Kidney capillary endothelial cell (primary cell): ENCODE results near the gene HOXD8.

Experiments
- DNase-seq: peaks from one replicate; pipeline ENCODE4 v3.0.0-alpha.2; 2018; ENCODE audit warnings: low spot score

HOXD8 gene

GRCh38 chr2:176174382-176174823 lies 44.9 kb downstream of the HOXD8 start:
- no peak for DNase-seq

GRCh38 chr2:176174824-176175708 lies 45.6 kb downstream of the HOXD8 start:
- no peak for DNase-seq

- no peak for DNase-seq
Observed at GRCh38 chr2:176175709-176176607, 46.5 kb downstream of the HOXD8 start.

- DNase-seq, result peak; percentile 48
Observed at GRCh38 chr2:176177580-176178037, 48.1 kb downstream of the HOXD8 start.

- peak; percentile 59 for DNase-seq
Observed at GRCh38 chr2:176178038-176178756, 48.7 kb downstream of the HOXD8 start.

GRCh38 chr2:176178757-176179295 lies 49.3 kb downstream of the HOXD8 start:
- peak; percentile 87 for DNase-seq

- DNase-seq, result no peak
Observed at GRCh38 chr2:176181551-176181950, 52.0 kb downstream of the HOXD8 start.
